ENCODE measurements around the gene MED8.

Gene MED8

DNA sequence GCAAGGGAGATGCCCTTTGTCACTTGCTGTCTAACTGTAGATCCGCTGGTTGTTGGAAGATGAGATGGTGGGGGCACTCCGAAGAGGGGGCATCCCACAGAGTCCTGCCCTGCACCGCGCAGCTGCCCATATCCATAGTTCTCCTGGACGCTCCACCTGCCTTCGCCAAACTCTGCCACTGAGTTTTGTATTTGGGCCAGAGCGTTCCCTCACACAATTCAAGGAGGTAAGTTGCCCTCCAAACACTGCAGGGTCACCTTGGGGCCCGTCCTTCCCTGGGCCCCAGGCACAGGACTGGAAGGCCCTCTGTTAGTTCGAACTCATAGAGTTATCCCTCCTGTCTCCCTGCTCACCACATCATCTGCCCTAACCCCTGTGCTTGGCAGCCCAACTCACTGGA, 42.1 kb upstream of the MED8 start:
- Histone ChIP-seq H3K9ac (ENCODE audit: low read depth, low read length) (no peak overlapping the region), H3K4me1 (ENCODE audit: control insufficient read depth, insufficient read depth, low read length) (no peaks in the 10 kb centered on the region), H3K36me3 (ENCODE audit: control insufficient read depth, insufficient read depth, low read length) (peaks cover 40% of the 10 kb centered on the region), H3K4me3 (ENCODE audit: low read depth, low read length) (no peak overlapping the region), H3K9me3 (ENCODE audit: control insufficient read depth, insufficient read depth, low read length) (no peaks in the 10 kb centered on the region), H3K27me3 (ENCODE audit: control insufficient read depth, insufficient read depth, low read length) (no peaks in the 10 kb centered on the region)

DNA sequence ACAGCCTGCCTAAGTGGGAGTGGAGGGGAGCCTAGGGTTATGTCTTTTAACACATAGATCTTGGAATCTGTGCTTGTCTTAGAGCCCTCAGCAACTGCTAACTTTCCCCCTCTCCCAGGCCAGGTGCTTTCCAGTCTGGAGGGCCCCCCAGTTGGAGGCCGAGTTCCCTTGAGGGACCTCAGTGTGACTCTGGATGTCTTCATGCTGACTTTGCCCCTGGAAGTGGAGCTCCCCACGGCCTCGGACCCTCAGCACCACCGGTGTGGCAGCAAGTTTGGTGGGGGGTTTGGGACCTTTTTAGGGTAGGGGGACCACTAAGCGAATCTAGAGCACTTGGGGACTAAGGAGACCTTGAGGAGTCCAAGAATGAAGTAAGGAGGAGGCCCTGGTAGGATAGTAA, 41.2 kb upstream of the MED8 start:
- no peaks in the 10 kb centered on the region for H3K9me3 ChIP-seq (ENCODE audit: control insufficient read depth, insufficient read depth, low read length)
- H3K9ac ChIP-seq (ENCODE audit: low read depth, low read length) = no peak overlapping the region
- no peaks in the 10 kb centered on the region for H3K4me1 ChIP-seq (ENCODE audit: control insufficient read depth, insufficient read depth, low read length)
- H3K36me3 ChIP-seq (ENCODE audit: control insufficient read depth, insufficient read depth, low read length) = peaks cover 48% of the 10 kb centered on the region
- H3K4me3 ChIP-seq (ENCODE audit: low read depth, low read length) = no peak overlapping the region
- no peaks in the 10 kb centered on the region for H3K27me3 ChIP-seq (ENCODE audit: control insufficient read depth, insufficient read depth, low read length)

DNA sequence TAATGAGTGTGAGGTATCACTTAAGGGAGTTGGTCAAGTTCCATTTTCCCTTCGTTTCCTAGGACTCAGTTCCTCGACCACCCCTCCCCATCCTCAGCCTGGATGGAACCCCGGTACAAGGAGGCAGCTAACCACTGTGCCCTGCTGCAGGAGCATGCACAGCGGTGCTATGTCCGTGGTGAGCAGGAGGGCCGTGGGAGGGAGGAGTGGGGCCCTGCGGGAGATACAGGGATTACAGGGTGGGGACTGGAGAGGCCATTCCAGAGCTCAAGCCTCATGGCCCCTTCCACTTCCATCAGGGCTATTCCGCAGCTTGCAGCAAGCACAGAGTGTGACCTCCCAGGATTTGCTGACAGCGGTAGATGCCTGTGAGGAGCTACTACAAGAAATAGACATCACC, 38.3 kb upstream of the MED8 start:
- no peaks in the 10 kb centered on the region for H3K4me1 ChIP-seq (ENCODE audit: control insufficient read depth, insufficient read depth, low read length)
- H3K4me3 ChIP-seq (ENCODE audit: low read depth, low read length) = no peak overlapping the region
- no peaks in the 10 kb centered on the region for H3K9me3 ChIP-seq (ENCODE audit: control insufficient read depth, insufficient read depth, low read length)
- peaks cover 47% of the 10 kb centered on the region for H3K36me3 ChIP-seq (ENCODE audit: control insufficient read depth, insufficient read depth, low read length)
- no peaks in the 10 kb centered on the region for H3K27me3 ChIP-seq (ENCODE audit: control insufficient read depth, insufficient read depth, low read length)
- H3K9ac ChIP-seq (ENCODE audit: low read depth, low read length) = no peak overlapping the region

GRCh38 chr1:43427524-43427923, 37.9 kb upstream of the MED8 start:
- no peaks in the 10 kb centered on the region for H3K9me3 ChIP-seq (ENCODE audit: control insufficient read depth, insufficient read depth, low read length)
- H3K36me3 ChIP-seq (ENCODE audit: control insufficient read depth, insufficient read depth, low read length) = peaks cover 46% of the 10 kb centered on the region
- H3K4me3 ChIP-seq (ENCODE audit: low read depth, low read length) = no peak overlapping the region
- no peaks in the 10 kb centered on the region for H3K27me3 ChIP-seq (ENCODE audit: control insufficient read depth, insufficient read depth, low read length)
- no peak overlapping the region for H3K9ac ChIP-seq (ENCODE audit: low read depth, low read length)
- H3K4me1 ChIP-seq (ENCODE audit: control insufficient read depth, insufficient read depth, low read length) = no peaks in the 10 kb centered on the region

DNA sequence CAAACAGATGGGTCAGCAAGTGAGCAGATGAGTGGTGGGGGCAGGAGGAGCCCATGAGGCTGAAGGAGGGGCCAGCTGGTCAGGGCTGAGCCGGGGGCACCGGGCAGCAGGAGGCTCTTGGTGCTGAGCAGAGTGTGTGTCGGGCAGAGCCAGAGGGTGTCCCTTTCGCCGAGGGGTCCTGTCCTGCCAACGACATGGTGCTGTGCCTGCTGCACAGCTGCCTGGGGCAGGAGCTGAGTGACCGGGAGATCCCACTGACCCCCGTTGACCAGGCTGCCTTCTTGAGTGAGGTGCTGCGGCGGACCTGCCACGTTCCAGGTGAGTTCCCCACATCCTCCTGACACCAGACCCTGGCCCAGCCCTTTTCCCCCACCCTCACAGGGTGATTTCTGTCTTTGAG, 36.6 kb upstream of the MED8 start:
- Histone ChIP-seq H3K4me3 (ENCODE audit: low read depth, low read length) (no peak overlapping the region), H3K9me3 (ENCODE audit: control insufficient read depth, insufficient read depth, low read length) (no peaks in the 10 kb centered on the region), H3K9ac (ENCODE audit: low read depth, low read length) (no peak overlapping the region), H3K27me3 (ENCODE audit: control insufficient read depth, insufficient read depth, low read length) (no peaks in the 10 kb centered on the region), H3K4me1 (ENCODE audit: control insufficient read depth, insufficient read depth, low read length) (peaks cover 5% of the 10 kb centered on the region), H3K36me3 (ENCODE audit: control insufficient read depth, insufficient read depth, low read length) (peaks cover 42% of the 10 kb centered on the region)

GRCh38 chr1:43425045-43425444, 35.4 kb upstream of the MED8 start:
- Histone ChIP-seq H3K9me3 (ENCODE audit: control insufficient read depth, insufficient read depth, low read length) (no peaks in the 10 kb centered on the region), H3K4me3 (ENCODE audit: low read depth, low read length) (no peak overlapping the region), H3K4me1 (ENCODE audit: control insufficient read depth, insufficient read depth, low read length) (peaks cover 5% of the 10 kb centered on the region), H3K36me3 (ENCODE audit: control insufficient read depth, insufficient read depth, low read length) (peaks cover 41% of the 10 kb centered on the region), H3K27me3 (ENCODE audit: control insufficient read depth, insufficient read depth, low read length) (no peaks in the 10 kb centered on the region), H3K9ac (ENCODE audit: low read depth, low read length) (no peak overlapping the region)

GRCh38 chr1:43423672-43424550, 34.3 kb upstream of the MED8 start:
- Histone ChIP-seq H3K4me3 (ENCODE audit: low read depth, low read length) (no peak overlapping the region), H3K4me1 (ENCODE audit: control insufficient read depth, insufficient read depth, low read length) (peaks cover 5% of the 10 kb centered on the region), H3K27me3 (ENCODE audit: control insufficient read depth, insufficient read depth, low read length) (no peaks in the 10 kb centered on the region), H3K36me3 (ENCODE audit: control insufficient read depth, insufficient read depth, low read length) (peaks cover 46% of the 10 kb centered on the region), H3K9me3 (ENCODE audit: control insufficient read depth, insufficient read depth, low read length) (no peaks in the 10 kb centered on the region), H3K9ac (ENCODE audit: low read depth, low read length) (no peak overlapping the region)

DNA sequence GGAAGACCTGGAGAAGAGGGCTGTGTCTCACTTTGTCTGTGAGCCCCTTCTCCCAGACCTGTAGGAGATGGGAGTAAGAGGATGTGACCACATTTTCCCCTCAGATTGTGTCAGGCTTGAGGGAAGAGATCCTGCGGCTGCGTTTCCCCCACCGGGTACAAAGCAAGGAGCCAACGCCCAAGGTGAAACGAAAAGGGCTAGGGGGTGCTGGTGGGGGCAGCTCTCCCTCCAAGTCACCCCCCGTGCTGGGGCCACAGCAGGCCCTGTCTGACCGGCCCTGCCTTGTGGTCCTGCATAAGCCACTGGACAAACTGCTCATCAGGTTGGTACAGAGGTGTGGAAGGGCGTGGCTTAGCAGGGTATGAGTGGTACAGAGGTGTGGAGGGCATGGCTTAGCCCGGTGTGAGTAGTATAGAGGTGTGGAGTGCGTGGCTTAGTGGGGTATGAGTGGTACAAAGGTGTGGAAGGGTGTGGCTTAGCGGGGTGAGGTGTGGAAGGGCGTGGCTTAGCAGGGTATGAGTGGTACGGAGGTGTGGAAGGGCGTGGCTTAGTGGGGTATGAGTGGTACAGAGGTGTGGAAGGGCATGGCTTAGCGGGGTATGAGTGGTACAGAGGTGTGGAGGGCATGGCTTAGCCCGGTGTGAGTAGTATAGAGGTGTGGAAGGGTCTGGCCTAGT, 33.5 kb upstream of the MED8 start:
- H3K36me3 ChIP-seq (ENCODE audit: control insufficient read depth, insufficient read depth, low read length) = peaks cover 44% of the 10 kb centered on the region

GRCh38 chr1:43421976-43422750, 32.6 kb upstream of the MED8 start:
- no peak overlapping the region for H3K4me3 ChIP-seq (ENCODE audit: low read depth, low read length)
- no peak overlapping the region for H3K9ac ChIP-seq (ENCODE audit: low read depth, low read length)
- peaks cover 44% of the 10 kb centered on the region for H3K36me3 ChIP-seq (ENCODE audit: control insufficient read depth, insufficient read depth, low read length)
- H3K4me1 ChIP-seq (ENCODE audit: control insufficient read depth, insufficient read depth, low read length) = peaks cover 5% of the 10 kb centered on the region
- no peaks in the 10 kb centered on the region for H3K27me3 ChIP-seq (ENCODE audit: control insufficient read depth, insufficient read depth, low read length)
- no peaks in the 10 kb centered on the region for H3K9me3 ChIP-seq (ENCODE audit: control insufficient read depth, insufficient read depth, low read length)

More for the DNA sequence above, 33.5 kb upstream of the MED8 start:
- H3K9ac ChIP-seq (ENCODE audit: low read depth, low read length) = no peak overlapping the region
- H3K4me1 ChIP-seq (ENCODE audit: control insufficient read depth, insufficient read depth, low read length) = peaks cover 5% of the 10 kb centered on the region
- no peaks in the 10 kb centered on the region for H3K9me3 ChIP-seq (ENCODE audit: control insufficient read depth, insufficient read depth, low read length)
- no peaks in the 10 kb centered on the region for H3K27me3 ChIP-seq (ENCODE audit: control insufficient read depth, insufficient read depth, low read length)
- no peak overlapping the region for H3K4me3 ChIP-seq (ENCODE audit: low read depth, low read length)

- Histone ChIP-seq H3K9ac (ENCODE audit: low read depth, low read length) (no peak overlapping the region), H3K36me3 (ENCODE audit: control insufficient read depth, insufficient read depth, low read length) (peaks cover 40% of the 10 kb centered on the region), H3K27me3 (ENCODE audit: control insufficient read depth, insufficient read depth, low read length) (no peaks in the 10 kb centered on the region)
Observed at GRCh38 chr1:43421396-43421795, 31.8 kb upstream of the MED8 start.

DNA sequence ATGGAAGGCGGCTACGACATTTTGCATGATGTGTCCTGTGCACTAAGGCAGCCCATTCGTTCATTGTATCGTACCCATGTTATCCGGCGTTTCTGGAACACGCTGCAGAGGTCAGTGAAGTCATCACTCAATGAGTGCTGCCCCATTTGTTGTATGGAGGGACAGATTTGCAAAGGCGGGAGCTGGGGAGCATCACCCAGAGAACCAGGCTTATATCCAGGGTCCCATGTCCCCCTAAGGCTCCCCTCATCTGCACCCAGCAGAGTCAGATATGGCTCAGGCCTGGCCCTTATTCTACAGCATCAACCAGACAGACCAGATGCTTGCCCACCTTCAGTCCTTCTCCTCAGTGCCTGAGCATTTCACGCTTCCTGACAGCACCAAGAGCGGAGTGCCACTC, 31.3 kb upstream of the MED8 start:
- peaks cover 5% of the 10 kb centered on the region for H3K4me1 ChIP-seq (ENCODE audit: control insufficient read depth, insufficient read depth, low read length)
- H3K27me3 ChIP-seq (ENCODE audit: control insufficient read depth, insufficient read depth, low read length) = no peaks in the 10 kb centered on the region
- no peaks in the 10 kb centered on the region for H3K9me3 ChIP-seq (ENCODE audit: control insufficient read depth, insufficient read depth, low read length)
- peaks cover 35% of the 10 kb centered on the region for H3K36me3 ChIP-seq (ENCODE audit: control insufficient read depth, insufficient read depth, low read length)
- H3K4me3 ChIP-seq (ENCODE audit: low read depth, low read length) = no peak overlapping the region
- H3K9ac ChIP-seq (ENCODE audit: low read depth, low read length) = no peak overlapping the region

More at GRCh38 chr1:43421396-43421795, 31.8 kb upstream of the MED8 start:
- H3K9me3 ChIP-seq (ENCODE audit: control insufficient read depth, insufficient read depth, low read length) = no peaks in the 10 kb centered on the region
- H3K4me1 ChIP-seq (ENCODE audit: control insufficient read depth, insufficient read depth, low read length) = peaks cover 5% of the 10 kb centered on the region
- H3K4me3 ChIP-seq (ENCODE audit: low read depth, low read length) = no peak overlapping the region

All from iPS-15b (cell line).